Activated naive CD4-positive, alpha-beta T cell treated with anti-CD3 and anti-CD28 coated beads for 36 hours (primary cell): Measurements from ENCODE around the gene KIF5C. TPM values are rescaled to one million over a fixed set of nuclear protein-coding genes. Genes with fewer than 3 reads are reported as not detected.

ENCODE experiments used
- CTCF ChIA-PET: fragments of 350-600 bp; sonication (Branson Sonifier 250); formaldehyde crosslinking; loops from one replicate; lab custom pipeline; 2021; ENCODE audit warnings: antibody characterized with exemption; lab: Charles Lee
- DNase-seq: peaks from one replicate; pipeline ENCODE4 v3.0.0-alpha.2; 2020
- H3K27ac Mint-ChIP-seq: one replicate; pipeline ENCODE4 v1.8.0; 2021; ENCODE audit warnings: mild to moderate bottlenecking, mixed read lengths
- H3K27me3 Mint-ChIP-seq: one replicate; pipeline ENCODE4 v1.8.0; 2021; ENCODE audit warnings: low read depth, mixed read lengths
- H3K36me3 Mint-ChIP-seq: one replicate; pipeline ENCODE4 v1.8.0; 2021; ENCODE audit warnings: low read depth, mixed read lengths
- H3K4me1 Mint-ChIP-seq: one replicate; pipeline ENCODE4 v1.8.0; 2021; ENCODE audit warnings: low read depth, mixed read lengths
- H3K4me3 Mint-ChIP-seq: one replicate; pipeline ENCODE4 v1.8.0; 2021; ENCODE audit warnings: mild to moderate bottlenecking, moderate library complexity, mixed read lengths
- H3K9me3 Mint-ChIP-seq: one replicate; pipeline ENCODE4 v1.8.0; 2021; ENCODE audit warnings: mixed read lengths
- intact Hi-C: fragments of 100-400 bp; cut with micrococcal nuclease; formaldehyde crosslinking; loops from one replicate; pipeline ENCODE4 v1.15.1; 2023
- total RNA-seq, 2 experiments: library from RNA; stranded (reverse); gene quantifications; one replicate each; pipeline ENCODE4 v1.2.3, GENCODE V29; 2021

KIF5C gene
- total RNA-seq, 2 experiments from 2014 or later: 18.6 to 24.5 TPM

DNA sequence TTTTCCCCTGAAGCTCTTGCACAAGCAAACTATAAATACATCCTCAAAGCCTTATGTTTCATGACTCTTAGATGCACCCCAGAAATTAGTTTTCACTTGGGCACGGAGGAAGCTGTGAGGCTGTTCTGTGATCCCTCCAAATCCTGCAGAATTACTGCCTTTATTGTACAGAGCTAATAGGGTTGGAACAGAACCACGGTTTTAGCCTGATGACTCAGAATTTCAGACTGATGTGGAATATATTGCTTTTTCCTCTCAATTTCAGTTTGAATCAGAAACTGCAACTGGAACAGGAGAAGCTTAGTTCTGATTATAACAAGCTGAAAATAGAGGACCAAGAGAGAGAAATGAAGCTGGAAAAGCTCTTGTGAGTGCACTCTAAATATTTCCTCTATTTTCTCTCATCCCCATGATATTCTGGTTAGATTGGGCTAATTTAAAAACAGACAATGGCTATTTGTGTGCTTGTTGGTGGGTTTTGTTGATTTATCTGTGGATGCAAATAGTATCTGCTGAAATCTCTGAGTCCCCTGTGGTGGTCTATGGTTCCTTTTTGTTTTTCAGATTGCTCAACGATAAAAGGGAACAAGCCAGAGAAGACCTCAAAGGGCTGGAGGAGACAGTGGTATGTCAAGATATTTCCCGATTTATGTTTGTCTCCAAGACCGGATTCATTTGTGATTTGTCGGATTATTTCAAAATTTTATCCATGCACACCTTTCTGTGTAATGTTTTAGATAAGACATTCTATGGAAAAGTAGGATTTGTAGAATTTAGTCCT lies 125.3 kb downstream of the KIF5C start:
- Mint-ChIP-seq H3K27me3 (no peaks in the 10 kb centered on the region), H3K36me3 (peaks cover 13% of the 10 kb centered on the region), H3K27ac (no peak overlapping the region), H3K4me3 (no peak overlapping the region), H3K4me1 (peaks cover 17% of the 10 kb centered on the region), H3K9me3 (no peaks in the 10 kb centered on the region)
- CTCF ChIA-PET: interaction anchor here (0.6 to 2.8 kb wide), 3 partner anchors 10 to 33 kb away, joined by 3 to 16 read pairs (median 4); no protein-coding TSS in a partner anchor
- intact Hi-C loops: no loop called here
- no peak for DNase-seq

DNA sequence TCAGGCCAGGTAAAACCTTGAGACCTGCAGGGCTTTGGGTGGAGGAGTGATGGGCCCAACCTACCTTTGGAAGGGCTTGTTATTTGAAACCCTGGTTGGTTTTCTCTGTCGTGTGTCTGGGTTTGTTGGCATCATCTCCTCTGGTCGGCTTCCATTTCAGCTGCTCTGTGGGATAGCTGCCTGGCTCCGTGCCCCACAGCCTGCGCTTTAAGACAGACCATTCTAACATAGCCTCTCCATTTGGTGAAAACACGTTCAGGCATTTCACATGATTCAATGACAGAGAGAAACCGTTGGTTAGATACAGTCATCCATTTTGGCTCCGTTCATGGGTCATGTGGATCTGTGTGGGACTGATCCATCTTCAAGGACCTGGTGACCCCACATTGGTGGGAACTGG lies 126.5 kb downstream of the KIF5C start:
- Mint-ChIP-seq H3K27me3 (no peaks in the 10 kb centered on the region), H3K4me1 (peaks cover 17% of the 10 kb centered on the region), H3K36me3 (peaks cover 13% of the 10 kb centered on the region), H3K4me3 (no peak overlapping the region), H3K9me3 (no peaks in the 10 kb centered on the region), H3K27ac (no peak overlapping the region)
- intact Hi-C loops: no loop called here
- CTCF ChIA-PET: interaction anchor here (1.9 to 2.8 kb wide), 2 partner anchors 12 to 16 kb away, joined by 4 to 16 read pairs; no protein-coding TSS in a partner anchor
- no peak for DNase-seq

DNA sequence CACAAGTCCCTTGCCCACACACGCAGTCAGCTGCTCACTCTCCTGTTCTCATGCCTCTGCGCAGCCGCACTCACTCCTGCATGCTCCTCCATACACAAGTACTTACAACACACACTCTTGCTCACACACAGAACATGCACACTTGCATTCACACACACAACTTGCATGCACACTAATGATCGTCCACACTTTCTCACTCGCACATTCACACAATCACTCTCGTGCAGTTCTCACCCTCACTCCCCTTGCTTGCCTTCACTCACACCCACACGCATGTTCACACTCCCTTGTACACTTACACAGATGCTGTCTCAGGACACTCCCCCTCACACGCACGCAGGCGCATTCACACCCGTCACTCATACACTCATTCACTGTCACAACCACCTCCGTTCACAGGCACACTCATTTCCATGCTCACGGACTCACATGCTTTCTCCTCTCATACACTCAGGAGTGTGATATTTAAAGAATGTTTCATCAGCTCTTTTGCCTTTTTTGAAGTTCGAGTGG lies 127.4 kb downstream of the KIF5C start:
- intact Hi-C loops: no loop called here
- Mint-ChIP-seq H3K4me3 (no peak overlapping the region), H3K4me1 (peaks cover 17% of the 10 kb centered on the region), H3K36me3 (peaks cover 13% of the 10 kb centered on the region), H3K27ac (no peak overlapping the region), H3K9me3 (no peaks in the 10 kb centered on the region), H3K27me3 (no peaks in the 10 kb centered on the region)
- CTCF ChIA-PET: interaction anchor here (0.5 to 2.8 kb wide), 2 partner anchors 15 to 58 kb away, joined by 3 to 16 read pairs; no protein-coding TSS in a partner anchor
- no peak for DNase-seq

DNA sequence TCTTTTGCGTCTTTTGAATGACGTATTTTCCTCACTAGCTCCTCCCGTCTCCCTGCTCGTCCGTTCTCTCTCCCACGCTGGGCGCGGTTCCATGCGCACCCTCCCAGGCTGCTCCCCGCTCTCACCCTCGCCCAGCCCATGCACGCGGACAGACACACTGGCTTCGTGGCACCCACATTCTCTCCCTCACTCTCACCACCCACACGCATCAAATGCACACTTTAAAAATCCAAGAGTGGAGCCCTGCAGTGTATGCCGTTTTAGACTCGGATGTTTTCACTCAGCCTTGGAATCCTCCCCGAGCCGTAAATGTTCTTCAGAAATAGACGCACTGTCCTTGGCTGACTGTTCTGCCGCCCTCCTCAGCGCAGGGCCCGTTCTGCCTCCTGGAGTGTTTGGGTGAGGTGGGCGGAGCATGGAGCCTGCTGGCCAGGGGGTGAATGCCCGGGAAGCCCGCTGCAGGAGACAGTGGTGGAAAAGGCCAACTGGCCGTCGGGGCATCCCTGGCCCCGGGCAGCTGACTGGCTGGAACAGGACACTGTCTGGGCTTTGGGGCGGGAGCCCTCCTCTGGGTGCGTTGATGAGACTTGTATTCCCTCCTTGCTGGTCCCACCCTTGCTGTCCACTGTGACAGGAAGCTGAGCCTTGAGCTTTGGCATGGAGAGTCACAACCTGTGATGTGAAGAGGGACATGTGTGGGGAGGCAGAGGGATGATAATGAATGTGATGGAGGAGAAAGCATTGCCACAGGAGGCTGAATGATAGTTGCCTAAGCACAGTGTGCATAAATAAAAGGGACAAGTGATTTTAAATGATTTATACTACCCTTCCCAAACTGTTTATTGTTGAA lies 128.1 kb downstream of the KIF5C start:
- no peaks in the 10 kb centered on the region for H3K9me3 Mint-ChIP-seq
- DNase-seq: no peak
- H3K27me3 Mint-ChIP-seq: no peaks in the 10 kb centered on the region
- H3K36me3 Mint-ChIP-seq: peaks cover 11% of the 10 kb centered on the region
- intact Hi-C loops: no loop called here
- no peak overlapping the region for H3K27ac Mint-ChIP-seq
- no peak overlapping the region for H3K4me3 Mint-ChIP-seq
- CTCF ChIA-PET: interaction anchor here (0.5 kb wide), 1 partner anchor 59 kb away, joined by 3 read pairs; no protein-coding TSS in a partner anchor
- peaks cover 17% of the 10 kb centered on the region for H3K4me1 Mint-ChIP-seq

DNA sequence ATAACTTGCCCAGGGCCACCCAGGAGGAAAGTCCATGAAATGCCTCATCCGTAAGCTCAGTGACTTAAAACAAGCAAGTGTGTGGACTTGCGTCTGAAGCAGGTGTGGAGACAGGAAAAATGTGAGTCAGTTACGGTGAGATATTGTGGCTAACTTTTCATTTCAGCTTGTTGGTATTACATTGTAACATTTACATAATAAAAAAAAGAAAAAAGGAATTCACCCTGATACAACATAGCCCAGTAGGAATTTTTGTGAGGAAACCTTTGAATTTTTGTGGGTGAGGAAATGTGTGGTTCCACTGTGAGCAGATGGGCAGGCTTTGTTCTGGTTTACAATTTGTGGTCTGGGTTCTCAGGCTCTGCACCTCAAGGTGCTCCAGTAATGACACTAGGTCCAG lies 129.8 kb downstream of the KIF5C start:
- H3K36me3 Mint-ChIP-seq: peaks cover 13% of the 10 kb centered on the region
- no peak overlapping the region for H3K4me3 Mint-ChIP-seq
- H3K27me3 Mint-ChIP-seq: no peaks in the 10 kb centered on the region
- intact Hi-C loops: no loop called here
- H3K4me1 Mint-ChIP-seq: peaks cover 11% of the 10 kb centered on the region
- no peak for DNase-seq
- H3K27ac Mint-ChIP-seq: no peak overlapping the region
- CTCF ChIA-PET: interaction anchor here (0.8 kb wide), 1 partner anchor 12 kb away, joined by 3 read pairs; no protein-coding TSS in a partner anchor
- no peaks in the 10 kb centered on the region for H3K9me3 Mint-ChIP-seq

DNA sequence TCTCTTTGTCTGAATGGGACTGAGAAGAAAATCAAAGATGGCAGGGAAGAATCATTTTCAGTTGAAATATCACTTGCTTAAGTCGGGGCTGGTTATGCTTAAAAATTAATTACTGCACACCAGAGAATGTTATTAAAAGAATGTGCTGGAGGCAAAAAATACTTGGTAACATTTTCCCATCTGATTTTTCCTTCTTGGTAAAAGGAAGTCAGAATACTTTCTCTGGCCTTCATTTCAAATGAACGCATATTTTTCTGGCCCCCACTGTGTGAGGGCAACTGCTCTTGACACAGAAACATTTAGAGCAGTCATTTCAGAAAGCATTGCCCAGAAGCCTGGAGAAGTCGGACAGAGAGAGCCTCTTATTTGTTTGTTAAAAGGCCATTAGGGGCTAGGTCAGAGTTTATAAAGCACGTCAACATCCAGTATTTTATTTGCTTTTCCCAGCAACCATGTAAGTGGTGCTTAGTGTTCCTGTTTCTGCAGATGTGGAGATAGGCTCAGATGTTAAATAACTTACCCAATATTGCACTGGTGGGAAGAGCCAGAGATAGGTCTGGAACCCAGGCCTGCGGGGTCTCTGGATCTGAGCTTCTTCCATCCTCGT lies 130.5 kb downstream of the KIF5C start:
- Mint-ChIP-seq H3K9me3 (no peaks in the 10 kb centered on the region), H3K4me3 (no peak overlapping the region), H3K36me3 (peaks cover 16% of the 10 kb centered on the region), H3K4me1 (peaks cover 3% of the 10 kb centered on the region), H3K27ac (no peak overlapping the region), H3K27me3 (no peaks in the 10 kb centered on the region)
- DNase-seq: no peak
- intact Hi-C loops: no loop called here
- CTCF ChIA-PET: no interaction called here

DNA sequence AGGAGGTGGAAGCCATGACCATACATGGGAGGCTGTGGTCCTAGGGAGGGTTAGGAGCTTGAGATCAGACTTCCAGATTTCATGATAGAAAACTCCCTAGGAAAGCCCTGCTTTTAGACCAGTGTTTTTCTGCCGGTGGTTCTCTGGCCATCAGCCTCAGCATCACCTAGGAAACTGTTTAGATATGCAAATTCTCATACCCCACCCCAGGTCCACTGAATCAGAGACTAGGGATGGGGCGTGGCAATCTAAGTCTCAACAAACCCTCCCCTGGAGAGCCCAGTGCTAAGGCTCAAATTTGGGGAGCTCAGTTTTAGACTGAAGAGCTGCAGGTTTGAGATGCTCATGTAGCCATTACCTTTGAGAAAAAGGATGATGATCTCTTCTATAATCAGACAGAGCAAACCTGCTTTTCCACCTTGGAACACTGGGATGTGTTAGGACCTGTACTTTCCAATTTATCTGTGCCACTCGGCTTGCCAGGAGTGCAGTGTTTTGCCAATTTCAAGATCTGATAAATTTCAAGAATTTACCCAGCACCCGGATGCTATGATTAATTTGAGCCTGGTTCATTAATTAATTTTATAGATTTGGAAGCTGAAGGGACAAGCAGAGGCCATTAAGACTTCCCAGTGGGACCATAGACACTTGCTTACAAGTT lies 132.0 kb downstream of the KIF5C start:
- DNase-seq: no peak
- Mint-ChIP-seq H3K27ac (no peak overlapping the region), H3K36me3 (peaks cover 17% of the 10 kb centered on the region), H3K4me1 (no peaks in the 10 kb centered on the region), H3K4me3 (no peak overlapping the region), H3K9me3 (no peaks in the 10 kb centered on the region), H3K27me3 (no peaks in the 10 kb centered on the region)
- CTCF ChIA-PET: interaction anchor here (0.7 to 1.0 kb wide), 2 partner anchors 10 to 33 kb away, joined by 3 read pairs; no protein-coding TSS in a partner anchor
- intact Hi-C loops: no loop called here

DNA sequence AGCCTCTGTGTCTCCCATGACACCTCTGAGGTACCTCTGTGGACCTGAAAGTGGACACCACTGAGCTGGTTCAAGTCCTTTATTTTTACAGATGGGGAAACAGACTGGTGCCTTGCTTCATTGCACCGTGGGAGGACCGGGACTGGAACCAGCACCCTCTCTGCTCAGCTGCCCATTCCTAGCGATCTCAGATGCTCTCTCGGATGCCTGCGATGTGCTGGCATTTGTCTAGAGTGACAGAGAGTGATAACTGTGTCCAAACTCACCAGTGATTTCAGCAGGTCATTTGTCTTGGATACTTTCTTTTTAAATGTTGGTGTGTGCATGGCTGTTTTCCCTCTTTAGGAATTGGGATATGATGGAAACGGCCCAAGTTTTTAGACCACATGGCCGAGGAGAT lies 133.4 kb downstream of the KIF5C start:
- CTCF ChIA-PET: no interaction called here
- no peak for DNase-seq
- intact Hi-C loops: no loop called here
- Mint-ChIP-seq H3K27me3 (no peaks in the 10 kb centered on the region), H3K36me3 (peaks cover 14% of the 10 kb centered on the region), H3K4me1 (no peaks in the 10 kb centered on the region), H3K4me3 (no peak overlapping the region), H3K9me3 (no peaks in the 10 kb centered on the region), H3K27ac (no peak overlapping the region)

DNA sequence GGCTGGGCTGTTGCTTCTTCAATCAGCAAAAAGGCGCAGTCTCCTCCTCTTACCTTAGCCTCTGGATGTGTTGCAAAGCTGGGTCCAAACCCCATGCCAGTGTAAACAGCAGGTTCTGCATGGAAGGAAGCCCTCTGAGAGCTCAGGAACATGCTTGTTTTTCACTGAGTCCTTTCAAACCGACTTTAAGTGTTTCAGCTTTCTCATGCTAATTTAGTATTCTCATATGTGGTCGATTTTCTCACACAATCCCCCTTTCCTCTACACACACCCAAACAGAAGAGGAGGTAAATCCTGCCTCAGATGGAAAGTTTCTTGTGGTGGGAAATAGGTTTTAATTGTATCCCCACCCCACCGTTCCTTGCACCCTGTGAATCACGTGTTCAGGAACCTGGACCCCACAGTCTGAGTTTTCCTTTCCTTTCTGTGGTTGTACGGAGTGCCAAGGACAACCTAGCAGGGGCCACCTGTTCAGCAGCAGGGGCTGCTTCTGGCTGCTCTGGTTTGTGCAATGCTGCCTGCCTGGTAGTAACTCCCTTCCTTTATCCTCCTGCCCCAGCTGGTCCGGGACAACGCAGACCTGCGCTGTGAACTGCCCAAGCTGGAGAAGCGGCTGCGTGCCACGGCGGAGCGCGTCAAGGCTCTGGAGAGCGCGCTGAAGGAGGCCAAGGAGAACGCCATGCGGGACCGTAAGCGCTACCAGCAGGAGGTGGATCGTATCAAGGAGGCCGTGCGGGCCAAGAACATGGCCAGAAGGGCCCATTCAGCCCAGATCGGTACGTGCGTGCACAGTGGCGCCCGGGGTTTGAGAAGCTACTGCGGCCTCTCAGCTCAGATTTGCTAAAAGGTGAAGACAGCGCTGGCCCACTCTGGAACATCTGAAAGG lies 134.8 kb downstream of the KIF5C start:
- Mint-ChIP-seq H3K36me3 (peaks cover 14% of the 10 kb centered on the region), H3K9me3 (no peaks in the 10 kb centered on the region), H3K27me3 (no peaks in the 10 kb centered on the region), H3K4me3 (no peak overlapping the region), H3K4me1 (no peaks in the 10 kb centered on the region), H3K27ac (no peak overlapping the region)
- CTCF ChIA-PET: interaction anchor here (1.5 kb wide), 1 partner anchor 9 kb away, joined by 3 read pairs; no protein-coding TSS in a partner anchor
- intact Hi-C loops: no loop called here
- no peak for DNase-seq

DNA sequence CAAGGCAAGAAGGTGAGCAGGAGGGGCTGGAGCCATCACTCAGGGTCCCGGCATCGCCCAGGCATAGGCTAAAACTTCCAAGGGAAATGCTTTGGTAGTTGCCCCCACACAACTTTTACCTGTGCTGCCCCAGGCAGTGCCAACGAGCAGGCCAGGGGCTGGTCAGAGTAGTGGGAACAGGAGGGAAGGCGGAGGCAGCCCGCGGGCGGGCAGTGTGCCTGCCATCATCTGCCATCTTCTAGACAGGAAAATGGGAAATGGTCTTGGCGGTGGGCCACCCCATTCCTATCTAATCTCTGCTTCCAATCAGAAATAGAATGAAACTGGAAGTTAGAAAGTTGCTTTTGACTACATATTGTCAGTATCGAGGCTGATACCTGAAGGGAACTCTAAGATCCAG lies 137.5 kb downstream of the KIF5C start:
- CTCF ChIA-PET: interaction anchor here (0.8 kb wide), 1 partner anchor 85 kb away, joined by 3 read pairs; no protein-coding TSS in a partner anchor
- Mint-ChIP-seq H3K27me3 (peaks cover 1% of the 10 kb centered on the region), H3K9me3 (no peaks in the 10 kb centered on the region), H3K4me1 (peaks cover 2% of the 10 kb centered on the region), H3K27ac (no peak overlapping the region), H3K4me3 (no peak overlapping the region), H3K36me3 (peaks cover 14% of the 10 kb centered on the region)
- intact Hi-C loops: no loop called here
- no peak for DNase-seq

DNA sequence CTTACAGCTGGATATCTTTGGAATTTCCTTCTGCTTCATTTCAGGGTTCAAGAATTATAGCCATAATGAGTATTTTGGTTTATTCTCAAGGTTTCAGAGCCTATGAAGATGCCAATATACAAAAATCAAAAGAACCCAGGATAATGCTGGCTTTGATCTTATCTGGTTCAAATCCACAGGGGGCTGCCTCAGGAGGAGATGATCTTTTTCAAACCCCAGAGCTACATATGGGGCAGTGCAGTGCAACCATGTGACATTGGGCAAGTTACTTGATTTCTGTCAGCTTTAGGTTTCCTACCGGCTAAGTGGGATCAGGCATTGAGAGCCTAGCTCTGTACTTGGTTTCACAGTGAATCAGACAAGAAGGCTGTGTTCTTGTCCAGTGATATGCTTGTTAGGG lies 140.5 kb downstream of the KIF5C start:
- peaks cover 2% of the 10 kb centered on the region for H3K4me1 Mint-ChIP-seq
- peaks cover 7% of the 10 kb centered on the region for H3K36me3 Mint-ChIP-seq
- H3K4me3 Mint-ChIP-seq: no peak overlapping the region
- CTCF ChIA-PET: interaction anchor here (0.7 to 2.9 kb wide), 5 partner anchors 13 to 546 kb away, joined by 3 to 15 read pairs (median 4); no protein-coding TSS in a partner anchor
- H3K9me3 Mint-ChIP-seq: no peaks in the 10 kb centered on the region
- DNase-seq: no peak
- intact Hi-C loops: loop anchor here (5.0 kb wide), 1 partner anchor 297 kb away; no protein-coding TSS in a partner anchor
- no peak overlapping the region for H3K27ac Mint-ChIP-seq
- H3K27me3 Mint-ChIP-seq: peaks cover 1% of the 10 kb centered on the region
